Stimulated activated CD8-positive, alpha-beta memory T cell treated with anti-CD3 and anti-CD28 coated beads, Interleukin-4, amount 100 ng/mL, for 1 hour (primary cell): Measurements from ENCODE around the gene HRH4.

ENCODE experiments used
- DNase-seq, 2 donors: peaks; one replicate each; pipeline ENCODE4 v3.0.0-alpha.2; 2020; ENCODE audit warnings: low read depth in 2 of 2, low spot score in 1 of 2

The HRH4 gene

DNA sequence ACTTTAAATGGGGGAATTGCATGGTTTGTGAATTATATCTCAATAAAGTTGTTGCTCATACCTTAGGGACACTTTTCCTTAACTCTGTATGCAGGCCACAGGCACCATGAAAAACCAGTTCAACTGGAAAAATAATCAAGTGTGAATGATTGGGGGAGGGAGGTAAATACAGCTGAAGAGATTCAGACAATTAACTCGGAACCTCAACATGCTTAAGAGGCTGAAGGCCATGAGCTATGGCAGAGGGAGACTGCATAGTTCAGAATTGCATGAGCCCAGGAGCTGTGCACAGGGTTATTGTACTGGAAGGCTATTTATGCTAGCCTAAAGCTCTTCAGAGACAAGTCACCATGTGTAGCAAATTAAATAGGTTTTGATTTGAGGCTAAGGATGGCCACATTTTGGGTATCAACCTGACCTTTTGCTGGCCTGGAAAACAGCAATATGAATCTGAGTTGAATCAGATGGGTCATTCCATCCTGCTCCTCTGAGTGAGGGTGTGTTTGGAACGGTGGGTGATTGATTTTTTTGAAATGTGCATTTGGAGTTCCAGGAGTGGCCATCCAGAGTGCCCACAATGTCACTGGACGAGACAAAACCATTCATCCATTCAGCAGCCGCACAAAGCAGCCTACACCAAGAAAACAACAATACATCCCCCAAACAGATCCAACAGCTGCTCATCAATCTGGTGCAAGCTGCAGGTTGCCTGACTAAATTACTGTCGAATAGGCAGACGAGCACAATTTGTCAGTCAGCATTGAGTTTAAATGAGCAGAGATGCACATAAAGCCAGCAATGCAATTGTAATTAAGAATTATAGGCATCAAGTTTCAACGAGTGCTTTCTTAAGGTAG lies 42.5 kb downstream of the HRH4 start:
- no peak for DNase-seq

DNA sequence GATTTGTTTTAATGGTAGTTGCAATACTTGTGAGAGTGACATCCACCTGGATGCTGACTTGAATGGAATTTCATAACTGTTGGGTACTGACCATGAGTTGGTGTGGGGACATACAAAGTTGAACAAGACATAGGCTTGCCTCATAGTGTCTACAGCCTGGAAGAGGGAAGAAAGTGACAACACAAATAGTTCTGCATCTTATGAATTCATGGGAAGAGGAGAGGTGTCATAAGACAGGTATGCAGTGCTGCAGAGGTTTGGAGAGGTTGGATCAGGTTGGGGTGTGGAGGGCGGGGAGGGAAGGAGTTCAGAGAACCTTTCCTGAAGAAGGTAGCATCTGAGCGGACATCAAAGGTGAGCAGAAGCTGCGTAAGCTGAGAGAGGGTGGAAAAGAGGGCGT lies 44.0 kb downstream of the HRH4 start:
- no peak for DNase-seq

DNA sequence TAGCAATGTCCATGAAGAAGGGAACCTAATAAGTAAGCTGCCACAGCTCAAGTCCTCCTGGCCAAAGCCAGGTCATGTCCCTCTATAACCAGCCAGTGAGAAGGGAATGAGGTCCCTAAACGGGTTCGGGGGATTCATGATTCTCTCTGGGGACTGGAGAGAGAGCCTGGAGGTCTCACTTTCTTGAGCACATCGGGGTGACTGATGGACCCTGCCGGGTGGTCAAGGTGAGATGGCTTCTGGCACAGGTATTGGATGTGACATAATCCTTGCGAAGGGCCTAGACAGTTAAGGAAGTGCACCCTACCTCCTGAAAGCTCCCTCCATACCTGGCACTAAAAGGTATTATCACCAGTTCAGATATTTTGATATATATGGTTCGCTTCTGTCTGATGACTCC lies 45.7 kb downstream of the HRH4 start:
- DNase-seq: no peak

DNA sequence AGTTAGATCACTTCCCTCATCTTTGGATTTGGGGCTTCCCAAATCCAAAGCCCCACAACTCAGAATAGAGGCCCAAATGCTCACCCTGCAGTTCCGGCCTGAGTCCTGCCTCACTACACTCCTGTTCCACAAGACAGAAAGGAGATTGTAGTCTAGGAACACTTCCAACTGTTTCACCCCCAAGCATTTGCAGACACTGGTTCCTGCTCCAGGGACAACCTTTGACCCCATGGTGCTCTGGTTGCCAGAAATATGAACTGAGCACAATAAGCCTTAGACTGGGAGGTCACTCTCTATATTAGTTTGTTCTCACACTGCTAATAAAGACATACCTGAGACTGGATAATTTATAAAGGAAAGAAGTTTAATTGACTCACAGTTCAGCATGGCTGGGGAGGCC lies 49.0 kb downstream of the HRH4 start:
- DNase-seq: no peak

DNA sequence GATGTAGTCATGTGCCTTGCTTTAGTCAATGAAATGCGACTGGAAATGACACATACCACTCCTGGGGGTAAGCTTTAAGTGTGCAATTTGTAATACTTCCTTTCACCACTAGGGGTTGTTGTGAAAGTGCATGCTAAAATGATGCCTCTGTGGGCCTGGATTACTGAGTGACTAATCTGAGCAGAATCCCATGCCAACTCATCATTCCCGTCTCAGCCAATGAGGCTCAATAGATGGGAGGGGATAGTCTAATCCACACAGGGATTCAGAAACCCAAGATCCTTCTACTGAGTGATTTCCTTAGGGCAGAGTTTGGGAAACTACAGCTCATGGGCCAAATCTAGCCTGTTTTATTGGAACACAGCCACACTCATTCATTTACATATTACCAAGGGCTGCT lies 54.0 kb downstream of the HRH4 start:
- no peak for DNase-seq

DNA sequence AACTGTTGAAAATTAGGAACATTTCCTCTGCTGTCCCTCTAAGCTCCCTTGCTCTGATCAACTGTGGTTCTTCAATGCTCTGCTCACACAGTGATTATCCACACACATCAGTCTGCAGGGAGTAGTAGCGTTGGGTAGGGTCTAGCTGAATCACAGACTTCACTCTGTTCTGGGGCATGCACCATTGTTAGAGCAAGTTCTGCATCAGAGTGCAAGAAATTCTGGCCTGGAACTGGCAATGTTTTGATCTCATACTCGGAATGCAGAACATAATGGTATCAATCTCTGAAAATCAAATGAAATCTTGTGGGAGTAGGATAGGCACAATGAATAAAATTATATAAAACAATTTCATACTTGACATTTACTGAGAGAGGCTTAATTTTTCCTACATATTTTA lies 55.3 kb downstream of the HRH4 start:
- no peak for DNase-seq

DNA sequence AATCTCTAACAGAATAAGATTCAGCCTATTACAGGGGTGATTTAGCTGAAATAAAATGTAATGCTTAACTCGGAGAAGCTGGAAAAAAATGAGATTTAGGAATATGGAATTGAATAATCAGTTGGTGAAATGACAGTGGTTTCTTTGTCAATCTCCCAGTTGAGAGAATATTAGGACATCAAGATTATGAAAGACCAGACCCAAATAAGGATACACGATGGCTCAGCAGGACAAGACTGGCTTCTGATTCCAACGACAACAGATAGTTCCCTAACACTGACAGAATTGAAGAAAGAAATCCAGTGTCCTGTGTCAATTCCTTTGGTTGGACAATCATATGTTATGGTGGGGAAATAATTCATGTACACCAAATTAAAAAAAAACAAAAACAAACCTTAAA lies 55.8 kb downstream of the HRH4 start:
- no peak for DNase-seq

DNA sequence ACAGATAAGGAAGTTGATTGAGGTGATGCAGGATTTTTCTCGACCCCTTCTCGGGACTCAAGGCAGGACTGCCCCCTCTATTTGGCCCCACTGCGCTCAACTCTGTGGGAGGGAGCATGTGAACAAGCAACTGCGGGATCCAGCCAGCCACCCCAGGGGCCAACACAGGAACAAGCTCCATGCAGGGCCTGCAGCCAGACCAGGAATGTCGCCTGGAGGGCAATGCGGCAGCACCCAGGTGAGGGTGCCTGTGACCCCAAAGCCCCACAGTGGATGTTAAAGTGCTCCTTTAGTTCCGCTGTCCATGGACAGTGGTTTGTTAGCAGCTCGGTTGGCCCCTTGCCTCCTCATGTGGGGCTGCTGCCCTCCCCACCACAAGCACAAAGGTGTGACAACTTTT lies 57.1 kb downstream of the HRH4 start:
- DNase-seq: no peak

DNA sequence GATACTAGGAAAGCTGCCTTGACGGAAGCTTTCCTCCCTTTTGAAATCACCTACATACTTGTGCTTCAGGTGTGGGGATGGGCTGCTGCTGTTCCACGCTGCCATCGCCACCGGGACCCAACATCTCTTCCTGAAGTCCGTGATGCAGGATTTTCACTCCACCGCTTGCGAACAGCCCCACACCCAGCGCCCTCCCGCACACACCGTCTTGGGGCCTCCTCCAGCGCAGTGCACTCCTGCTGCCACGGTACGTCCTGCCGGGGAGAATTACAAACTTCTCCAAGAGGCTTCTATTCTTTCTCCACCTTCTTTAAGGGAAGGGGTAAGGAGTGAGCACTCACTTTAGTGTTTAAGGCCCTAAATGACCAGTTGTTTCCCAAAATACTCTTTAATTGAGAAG lies 58.2 kb downstream of the HRH4 start:
- DNase-seq: no peak
